HepG2 (cell line): ENCODE results near the gene NOP9. TPM values are rescaled to one million over a fixed set of nuclear protein-coding genes. Genes with fewer than 3 reads are reported as not detected.

Experiments
- ATAC-seq: fragments of 200-7000 bp; cut with Tn5 transposase; 3 replicates; pipeline ENCODE4 v1.9.1; 2020; ENCODE audit warnings: mild to moderate bottlenecking, moderate library complexity
- BruUV-seq: library from RNA; stranded (reverse); fragments of 400-500 nt; replicated peaks from 2 replicates; lab custom pipeline; 2021; lab: Mats Ljungman, UMichigan
- CTCF ChIA-PET: fragments of 300-600 bp; formaldehyde crosslinking; extraction: SDS; loops from one replicate; lab custom pipeline; 2021; ENCODE audit warnings: low total read pairs, inconsistent platforms, low intra/inter-chr PET ratio; lab: Yijun Ruan, JAX
- POLR2A ChIA-PET: fragments of 350-600 bp; sonication (Branson Sonifier 250); formaldehyde crosslinking; loops from one replicate; lab custom pipeline; 2020; ENCODE audit warnings: antibody characterized with exemption, inconsistent platforms; lab: Yijun Ruan, JAX
- DNase-seq: peaks from one replicate; pipeline ENCODE4 v3.0.0-alpha.2; 2015; ENCODE audit warnings: low spot score
- FAIRE-seq: peaks from 3 replicates; lab custom pipeline; 2011; peaks lifted over from hg19 to GRCh38; lab: Jason Lieb, UNC
- H2AFZ ChIP-seq: one replicate; pipeline ENCODE4 v1.6.1; 2011; ENCODE audit warnings: low read length, inconsistent platforms
- H3K27ac ChIP-seq: fragments of 300-600 bp; 3 replicates; pipeline ENCODE4 v1.8.0; 2011; ENCODE audit warnings: mixed run types, mild to moderate bottlenecking, mixed read lengths, low read length, inconsistent platforms; ENCODE audit not compliant: insufficient read depth; ENCODE audit errors: extremely low read length
- H3K27me3 ChIP-seq, 2 experiments: fragments of 200-600 bp in 1 of 2; 2 replicates in 1 of 2; 3 replicates in 1 of 2; pipeline versions ENCODE4 v1.6.0 to v1.8.0; 2011; ENCODE audit warnings: low read length in 2 of 2, mild to moderate bottlenecking in 2 of 2, moderate library complexity in 2 of 2, inconsistent platforms in 1 of 2; ENCODE audit not compliant: insufficient read depth in 2 of 2, control insufficient read depth in 1 of 2
- H3K36me3 ChIP-seq, 2 experiments: fragments of 200-600 bp in 1 of 2; replicated peaks in 1 of 2; 2 replicates in 1 of 2; 3 replicates in 1 of 2; pipeline versions ENCODE4 v1.5.1 to v1.8.0; 2011; ENCODE audit warnings: low read length in 2 of 2, inconsistent platforms in 1 of 2; ENCODE audit not compliant: insufficient read depth in 2 of 2, control insufficient read depth in 1 of 2
- H3K4me1 ChIP-seq: 2 replicates; pipeline ENCODE4 v1.5.1; 2012; ENCODE audit warnings: low read length, inconsistent platforms; ENCODE audit not compliant: insufficient read depth
- H3K4me2 ChIP-seq: 2 replicates; pipeline ENCODE4 v1.6.0; 2011; ENCODE audit warnings: low read depth, low read length, inconsistent platforms
- H3K4me3 ChIP-seq, 3 experiments: fragments of 200-600 bp in 1 of 3; sonication (generic), shearing (Covaris generic) in 1 of 3; replicated peaks in 1 of 3; 2 replicates each; pipeline ENCODE4 v1.5.1; 2011 to 2016; ENCODE audit warnings: low read length in 3 of 3, inconsistent platforms in 2 of 3, low read depth in 2 of 3, mild to moderate bottlenecking in 2 of 3, control low read depth in 1 of 3, mixed read lengths in 1 of 3; ENCODE audit not compliant: insufficient read depth in 1 of 3
- H3K79me2 ChIP-seq: one replicate; pipeline ENCODE4 v1.6.1; 2011; ENCODE audit warnings: low read length, inconsistent platforms; ENCODE audit not compliant: insufficient read depth
- H3K9ac ChIP-seq: 2 replicates; pipeline ENCODE4 v1.6.0; 2011; ENCODE audit warnings: mild to moderate bottlenecking, low read depth, low read length, inconsistent platforms; ENCODE audit not compliant: insufficient read depth
- H3K9me3 ChIP-seq: 2 replicates; pipeline ENCODE4 v1.5.1; 2012; ENCODE audit warnings: mild to moderate bottlenecking, low read length
- H4K20me1 ChIP-seq: 2 replicates; pipeline ENCODE4 v1.6.0; 2011; ENCODE audit warnings: inconsistent platforms, mild to moderate bottlenecking, low read length, moderate library complexity; ENCODE audit not compliant: insufficient read depth
- ATF5 ChIP-seq: sonication (generic); formaldehyde crosslinking; IDR thresholded peaks from 2 replicates; pipeline ENCODE4 v1.4.0; 2020; ENCODE audit warnings: mild to moderate bottlenecking, low read depth, missing genetic modification reagents
- KAT2B ChIP-seq: fragments of 150-350 bp; IDR thresholded peaks from 2 replicates; pipeline ENCODE4 v1.6.1; 2014; ENCODE audit warnings: low read depth, low read length, borderline replicate concordance
- MAFG ChIP-seq: sonication (generic); formaldehyde crosslinking; IDR thresholded peaks from 2 replicates; pipeline ENCODE4 v1.5.1; 2020; ENCODE audit warnings: mild to moderate bottlenecking, missing genetic modification reagents
- MYNN ChIP-seq: sonication (generic); formaldehyde crosslinking; IDR thresholded peaks from 2 replicates; pipeline ENCODE4 v1.4.0; 2020; ENCODE audit warnings: mild to moderate bottlenecking, low read depth, missing genetic modification reagents
- NR2F1 ChIP-seq, 2 experiments: fragments of 450-650 bp in 1 of 2; formaldehyde crosslinking in 1 of 2; IDR thresholded peaks; 2 replicates each; pipeline versions ENCODE4 v1.5.0 to v1.6.1; 2016 to 2020; ENCODE audit warnings: mild to moderate bottlenecking in 1 of 2, missing compliant biosample characterization in 1 of 2, missing genetic modification reagents in 1 of 2, moderate library complexity in 1 of 2
- SRSF9 ChIP-seq: fragments of 200-400 bp; formaldehyde crosslinking; IDR thresholded peaks from 2 replicates; pipeline ENCODE4 v1.6.1; 2018; ENCODE audit warnings: borderline replicate concordance, mild to moderate bottlenecking, low read depth, low read length; ENCODE audit not compliant: insufficient read depth, poor library complexity, severe bottlenecking
- TERF1 ChIP-seq: sonication (generic); formaldehyde crosslinking; IDR thresholded peaks from 2 replicates; pipeline ENCODE4 v1.8.0; 2022; ENCODE audit warnings: mild to moderate bottlenecking, missing genetic modification reagents, moderate library complexity
- ZNF232 ChIP-seq: sonication (generic); formaldehyde crosslinking; IDR thresholded peaks from 2 replicates; pipeline ENCODE4 v1.4.0; 2020; ENCODE audit warnings: missing genetic modification reagents, borderline replicate concordance
- ZNF280B ChIP-seq: sonication (generic); formaldehyde crosslinking; IDR thresholded peaks from 2 replicates; pipeline ENCODE4 v1.5.0; 2020; ENCODE audit warnings: missing genetic modification reagents, mild to moderate bottlenecking, borderline replicate concordance
- ZNF33B ChIP-seq: sonication (generic); formaldehyde crosslinking; IDR thresholded peaks from 2 replicates; pipeline ENCODE4 v1.5.1; 2020; ENCODE audit warnings: mild to moderate bottlenecking, missing genetic modification reagents
- ZNF737 ChIP-seq: sonication (generic); formaldehyde crosslinking; IDR thresholded peaks from 2 replicates; pipeline ENCODE4 v1.5.0; 2020; ENCODE audit warnings: missing genetic modification reagents, mild to moderate bottlenecking, borderline replicate concordance
- ZNF782 ChIP-seq: sonication (generic); formaldehyde crosslinking; IDR thresholded peaks from 2 replicates; pipeline ENCODE4 v1.4.0; 2020; ENCODE audit warnings: missing genetic modification reagents, mild to moderate bottlenecking, borderline replicate concordance
- ZSCAN25 ChIP-seq: sonication (generic); formaldehyde crosslinking; IDR thresholded peaks from 2 replicates; pipeline ENCODE4 v1.8.0; 2022; ENCODE audit warnings: mild to moderate bottlenecking, missing genetic modification reagents
- ZSCAN9 ChIP-seq: IDR thresholded peaks from 2 replicates; pipeline ENCODE4 v1.6.1; 2016; ENCODE audit warnings: borderline replicate concordance
- ZXDC ChIP-seq: sonication (generic); formaldehyde crosslinking; IDR thresholded peaks from 2 replicates; pipeline ENCODE4 v1.5.0; 2020; ENCODE audit warnings: mild to moderate bottlenecking, missing genetic modification reagents
- WGBS: methylation state at CpG from one replicate; pipeline ENCODE4 v1.1.6; 2017; ENCODE audit warnings: low lambda C conversion rate; 5-methylcytosine and 5-hydroxymethylcytosine counted together
- in situ Hi-C: cut with HindIII; loops from 2 replicates; pipeline ENCODE4 v1.10.0; 2017; ENCODE audit warnings: low pct_unique_long_range_greater_than_20kb; ENCODE audit not compliant: extremely low pct_ligation_motif_present
- intact Hi-C: fragments of 100-400 bp; cut with micrococcal nuclease; formaldehyde crosslinking; loops from one replicate; pipeline ENCODE4 v1.10.0; 2022; ENCODE audit not compliant: unreplicated experiment
- polyA plus RNA-seq, 8 experiments: library from polyadenylated mRNA; depleted of rRNA in 3 of 8; stranded (reverse) in 7 of 8; unstranded in 1 of 8; fragments of >200 nt; fragmentation: Illumina TruSeq in 4 of 8; extraction: Trizol in 4 of 8; gene quantifications; 2 replicates each; pipeline versions ENCODE4 v1.2.1 to v1.2.3, GENCODE V29; 2011 to 2016; ENCODE audit warnings: low read depth in 4 of 8, missing spikeins in 1 of 8, mixed read lengths in 1 of 8; ENCODE audit not compliant: insufficient read depth in 1 of 8
- total RNA-seq, 5 experiments: library from RNA; depleted of rRNA; stranded (reverse); fragments of >200 nt; fragmentation: Illumina TruSeq; extraction: Trizol; gene quantifications; 2 replicates each; pipeline ENCODE4 v1.2.3, GENCODE V29; 2016; ENCODE audit warnings: low read depth in 1 of 5

NOP9 gene
- total and polyA plus RNA-seq, 2 of the 13 experiments (the other 11 are each of a cell fraction or from before 2014, with no cell fraction given): 24.5 to 61.6 TPM

GRCh38 chr14:24327303-24327702 lies 27.7 kb downstream of the NOP9 start:
- intact Hi-C loops: no loop called here
- Histone ChIP-seq H3K4me1 (peaks cover 17% of the 10 kb centered on the region), H3K4me2 (no peak overlapping the region), H3K27me3 (peaks cover 27 to 81% of the 10 kb centered on the region in 2 experiments), H4K20me1 (no peaks in the 10 kb centered on the region), H3K9me3 (no peaks in the 10 kb centered on the region), H3K79me2 (no peaks in the 10 kb centered on the region), H3K4me3 (no peak overlapping the region), H3K27ac (no peak overlapping the region), H3K9ac (no peak overlapping the region), H3K36me3 (no peaks in the 10 kb centered on the region), H2AFZ (no peak overlapping the region)
- ChIA-PET CTCF (interaction anchor here (10.2 kb wide), 1 partner anchor 107 kb away, joined by 235 read pairs; the partner anchor contains the start of genes CBLN3 and KHNYN), POLR2A (interaction anchor here (0.9 to 3.1 kb wide), 4 partner anchors 19 to 110 kb away, joined by 3 to 14 read pairs (median 8); partner anchors contain the start of genes CBLN3, CIDEB, KHNYN and TINF2)
- BruUV-seq: no TSS peak
- 60% methylated on average over 2 of the region's 2 CpGs for WGBS
- ATAC-seq: no peak
- in situ Hi-C loops: no loop called here
- FAIRE-seq: no peak
- DNase-seq: no peak
- TF ChIP-seq MAFG (CRISPR knock-in tag) (peak; percentile 42; the same call in 1 of the 2 replicates), TERF1 (no peak), ZNF280B (CRISPR knock-in tag) (0 out of 2 replicates have a peak, but pooled peaks have one; percentile 32), ZNF782 (no peak), ZXDC (0 out of 2 replicates have a peak, but pooled peaks have one; percentile 42), KAT2B (no peak), ATF5 (no peak), SRSF9 (no peak), ZNF737 (0 out of 2 replicates have a peak, but pooled peaks have one; percentile 55), ZSCAN9 (CRISPR knock-in tag) (no peak), NR2F1 (CRISPR knock-in tag; IDR thresholded peaks at IDR 0.05) (no peak), ZNF33B (no peak), ZSCAN25 (CRISPR knock-in tag) (no peak), MYNN (CRISPR knock-in tag) (0 out of 2 replicates have a peak, but pooled peaks have one; percentile 17), ZNF232 (no peak)
